ENCODE data around the gene WFDC9. TPM values are rescaled to one million over a fixed set of nuclear protein-coding genes. Genes with fewer than 3 reads are reported as not detected.
"Not testable (repeated sequence)": the region's sequence is repeated elsewhere in the genome, so short reads cannot be mapped to it uniquely, and the experiment has no call there.

WFDC9 gene
- total RNA-seq (not detected), polyA plus RNA-seq (ENCODE audit: insufficient read depth in 1 of 8, insufficient read length in 8 of 8, low replicate concordance in 1 of 8) (not detected)
- long read RNA-seq, donor 1: 0 reads
- long read RNA-seq, donor 2: 0 reads
- long read RNA-seq, donor 3: 0 reads
- long read RNA-seq, donor 4: 0 reads
- long read RNA-seq, donor 5: 0 reads
- long read RNA-seq, donor 6: 0 reads
- long read RNA-seq, donor 7: 0 reads
- long read RNA-seq, donor 8: 0 reads
- long read RNA-seq, donor 9: 0 reads
- long read RNA-seq, donor 10: 0 reads
- long read RNA-seq, donor 11: 0 reads

DNA sequence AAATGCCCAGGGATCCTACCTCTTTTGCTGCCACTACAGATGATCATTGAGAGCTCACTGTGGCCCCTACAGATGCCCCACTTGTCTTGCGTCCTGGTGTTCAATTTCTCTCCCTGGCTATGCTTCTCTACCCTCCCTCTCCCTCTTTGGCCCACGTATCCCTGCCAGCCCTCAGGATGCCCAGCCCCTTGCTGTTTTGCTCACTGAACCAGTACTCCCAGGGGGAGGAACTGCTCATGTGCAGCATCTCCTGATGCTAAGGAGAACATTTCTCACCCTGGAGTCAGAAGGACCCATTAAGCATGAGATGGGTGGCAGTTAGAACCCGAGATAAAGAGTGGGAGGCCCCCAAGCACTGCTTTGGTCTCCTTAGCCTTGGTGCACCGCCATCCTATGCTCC, at the start of gene WFDC9:
Gene WFDC9 (minus strand): TSS at position 101 of the 400 bp plus-strand sequence. CDS start 21,103 bp downstream, outside the sequence.
- no peak for DNase-seq
- Histone ChIP-seq H3K36me3 (ENCODE audit: control insufficient read depth, insufficient read depth, low read length) (no peaks in the 10 kb centered on the region), H3K4me3 (ENCODE audit: low read length) (no peak within 1 kb of the TSS), H3K9me3 (replicated peaks; ENCODE audit: control insufficient read depth, low read depth, low read length) (no peaks in the 10 kb centered on the region), H3K27ac (ENCODE audit: low read length) (no peak within 1 kb of the TSS), H3K4me1 (ENCODE audit: control insufficient read depth, insufficient read depth, low read length) (no peaks in the 10 kb centered on the region), H3K27me3 (ENCODE audit: control insufficient read depth, insufficient read depth, low read length) (no peaks in the 10 kb centered on the region)
- WGBS (ENCODE audit: insufficient coverage): 57% methylated on average over 2 of the region's 4 CpGs

DNA sequence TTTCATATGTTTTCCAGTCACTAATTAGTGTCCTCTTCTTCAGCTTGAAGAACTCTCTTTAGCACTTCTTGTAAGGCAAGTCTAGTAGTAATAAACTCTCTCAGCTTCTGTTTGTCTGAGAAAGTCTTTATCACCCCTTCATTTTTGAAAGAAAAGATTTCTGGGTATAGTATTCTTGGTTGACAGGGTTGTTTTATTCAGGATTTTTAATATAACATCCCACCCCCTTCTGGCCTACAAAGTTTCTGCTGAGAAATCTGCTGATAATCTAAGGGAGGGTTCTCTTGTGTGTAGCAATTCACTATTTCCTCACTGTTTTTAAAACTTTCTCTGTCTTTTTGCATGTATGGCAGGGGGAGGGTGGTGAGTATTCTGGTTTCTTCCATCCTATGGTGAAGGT, 48.6 kb upstream of the WFDC9 start:
- DNase-seq: no peak
- Histone ChIP-seq H3K9me3 (replicated peaks; ENCODE audit: control insufficient read depth, low read depth, low read length) (peaks cover 24% of the 10 kb centered on the region), H3K27me3 (ENCODE audit: control insufficient read depth, insufficient read depth, low read length) (no peaks in the 10 kb centered on the region), H3K4me3 (ENCODE audit: low read length) (no peak overlapping the region), H3K4me1 (ENCODE audit: control insufficient read depth, insufficient read depth, low read length) (no peaks in the 10 kb centered on the region), H3K36me3 (ENCODE audit: control insufficient read depth, insufficient read depth, low read length) (no peaks in the 10 kb centered on the region), H3K27ac (ENCODE audit: low read length) (no peak overlapping the region)

DNA sequence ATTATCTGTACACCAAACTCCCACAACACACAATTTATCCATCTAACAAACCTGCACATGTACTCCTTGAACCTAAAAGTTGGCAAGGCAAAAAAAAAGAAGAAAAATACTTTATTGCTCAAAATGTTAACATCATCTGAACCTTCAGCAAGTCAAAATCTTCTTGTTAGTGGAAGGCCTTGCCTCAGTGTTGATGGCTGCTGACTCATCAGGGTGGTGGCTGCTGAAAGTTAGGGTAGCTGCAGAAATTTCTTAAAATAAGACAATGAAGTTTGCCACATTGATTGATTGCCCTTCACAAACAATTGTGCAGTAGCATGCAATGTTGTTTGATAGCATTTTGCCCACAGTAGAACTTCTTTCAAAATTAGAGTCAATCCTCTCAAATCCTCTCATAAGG, 41.7 kb upstream of the WFDC9 start:
- Histone ChIP-seq H3K36me3 (ENCODE audit: control insufficient read depth, insufficient read depth, low read length) (no peaks in the 10 kb centered on the region), H3K27ac (ENCODE audit: low read length) (no peak overlapping the region), H3K9me3 (replicated peaks; ENCODE audit: control insufficient read depth, low read depth, low read length) (no peaks in the 10 kb centered on the region), H3K4me1 (ENCODE audit: control insufficient read depth, insufficient read depth, low read length) (no peaks in the 10 kb centered on the region), H3K27me3 (ENCODE audit: control insufficient read depth, insufficient read depth, low read length) (no peaks in the 10 kb centered on the region), H3K4me3 (ENCODE audit: low read length) (no peak overlapping the region)
- DNase-seq: no peak

DNA sequence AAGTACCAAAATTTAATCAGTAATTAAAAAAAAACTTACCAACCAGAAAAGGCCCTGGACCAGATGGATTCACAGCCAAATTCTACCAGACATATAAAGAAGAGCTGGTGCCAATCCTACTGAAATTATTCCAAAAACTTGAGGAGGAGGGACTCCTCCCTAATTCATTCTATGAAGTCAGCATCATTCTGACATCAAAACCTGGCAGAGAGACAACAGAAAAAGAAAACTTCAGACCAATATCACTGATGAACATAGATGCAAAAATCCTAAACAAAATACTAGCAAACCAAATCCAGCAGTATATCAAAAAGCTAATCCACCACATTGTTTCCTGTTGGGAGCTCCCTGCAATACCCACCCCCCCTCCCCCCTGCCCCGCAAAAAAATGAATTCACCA, 39.1 kb upstream of the WFDC9 start, which contains the start of gene WFDC11:
Gene WFDC11 (minus strand): TSS at position 101 of the 400 bp plus-strand sequence. CDS start 19,639 bp downstream, outside the sequence.
- no peak for DNase-seq
- Histone ChIP-seq H3K9me3 (replicated peaks; ENCODE audit: control insufficient read depth, low read depth, low read length) (no peaks in the 10 kb centered on the region), H3K36me3 (ENCODE audit: control insufficient read depth, insufficient read depth, low read length) (no peaks in the 10 kb centered on the region), H3K4me1 (ENCODE audit: control insufficient read depth, insufficient read depth, low read length) (no peaks in the 10 kb centered on the region), H3K27ac (ENCODE audit: low read length) (no peak within 1 kb of the TSS), H3K27me3 (ENCODE audit: control insufficient read depth, insufficient read depth, low read length) (no peaks in the 10 kb centered on the region), H3K4me3 (ENCODE audit: low read length) (no peak within 1 kb of the TSS)
- no CpG with 5 or more reads among the region's 1 CpG for WGBS (ENCODE audit: insufficient coverage)

DNA sequence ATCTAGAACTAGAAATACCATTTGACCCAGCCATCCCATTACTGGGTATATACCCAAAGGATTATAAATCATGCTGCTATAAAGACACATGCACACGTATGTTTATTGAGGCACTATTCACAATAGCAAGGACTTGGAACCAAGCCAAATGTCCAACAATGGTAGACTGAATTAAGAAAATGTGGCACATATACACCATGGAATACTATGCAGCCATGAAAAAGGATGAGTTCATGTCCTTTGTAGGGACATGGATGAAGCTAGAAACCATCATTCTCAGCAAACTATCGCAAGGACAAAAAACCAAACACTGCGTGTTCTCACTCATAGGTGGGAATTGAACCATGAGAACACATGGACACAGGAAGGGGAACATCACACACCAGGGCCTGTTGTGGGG, 26.0 kb upstream of the WFDC9 start:
- not testable (repeated sequence) for DNase-seq; H3K36me3 ChIP-seq (ENCODE audit: control insufficient read depth, insufficient read depth, low read length); H3K27me3 ChIP-seq (ENCODE audit: control insufficient read depth, insufficient read depth, low read length); H3K27ac ChIP-seq (ENCODE audit: low read length); H3K9me3 ChIP-seq (replicated peaks; ENCODE audit: control insufficient read depth, low read depth, low read length); H3K4me3 ChIP-seq (ENCODE audit: low read length); H3K4me1 ChIP-seq (ENCODE audit: control insufficient read depth, insufficient read depth, low read length)
- WGBS (ENCODE audit: insufficient coverage): no CpG with 5 or more reads among the region's 3 CpGs

DNA sequence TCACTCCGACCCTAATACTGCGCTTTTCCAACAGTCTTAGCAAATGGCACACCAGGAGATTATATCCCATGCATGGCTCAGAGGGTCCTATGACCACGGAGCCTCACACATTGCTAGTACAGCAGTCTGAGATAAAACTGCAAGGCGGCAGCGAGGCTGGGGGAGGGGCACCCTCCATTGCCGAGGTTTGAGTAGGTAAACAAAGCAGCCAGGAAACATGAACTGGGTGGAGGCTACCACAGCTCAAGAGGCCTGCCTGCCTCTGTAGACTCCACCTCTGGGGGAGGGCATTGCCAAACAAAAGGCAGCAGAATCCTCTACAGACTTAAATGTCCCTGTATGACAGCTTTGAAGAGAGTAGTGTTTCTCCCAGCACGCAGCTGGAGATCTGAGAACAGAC, 20.6 kb upstream of the WFDC9 start:
- H3K4me1 ChIP-seq (ENCODE audit: control insufficient read depth, insufficient read depth, low read length); DNase-seq; H3K4me3 ChIP-seq (ENCODE audit: low read length); H3K36me3 ChIP-seq (ENCODE audit: control insufficient read depth, insufficient read depth, low read length); H3K9me3 ChIP-seq (replicated peaks; ENCODE audit: control insufficient read depth, low read depth, low read length); H3K27me3 ChIP-seq (ENCODE audit: control insufficient read depth, insufficient read depth, low read length); H3K27ac ChIP-seq (ENCODE audit: low read length): not testable (repeated sequence)
- 93% methylated on average over 7 of the region's 7 CpGs for WGBS (ENCODE audit: insufficient coverage)

DNA sequence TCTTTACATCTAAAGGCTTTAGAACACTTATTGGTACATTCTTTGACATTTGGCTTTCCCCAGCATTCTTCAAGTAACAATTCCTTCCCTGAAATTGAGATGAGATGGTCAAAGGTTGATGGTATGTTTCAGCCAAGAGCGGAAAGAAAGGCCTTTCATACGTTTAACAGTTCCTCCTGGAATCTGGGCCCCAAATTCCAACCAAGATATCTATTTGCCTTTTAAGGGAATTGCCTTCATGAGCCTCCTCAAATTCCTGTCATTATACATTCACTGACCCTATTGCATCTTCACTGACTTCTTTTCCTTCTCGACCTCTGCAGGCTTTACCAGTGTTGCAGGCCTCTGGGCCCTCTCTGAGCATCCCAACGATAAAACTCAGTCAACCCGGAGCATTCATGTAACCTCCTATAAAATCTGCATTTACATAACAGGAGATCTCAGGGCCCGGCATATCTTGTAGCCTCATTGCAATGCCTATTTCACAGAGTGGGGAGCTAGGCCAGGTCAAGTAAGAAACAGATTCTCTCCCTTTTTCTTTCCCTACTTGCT, 18.3 kb upstream of the WFDC9 start:
- no peak for DNase-seq
- H3K9me3 ChIP-seq (replicated peaks; ENCODE audit: control insufficient read depth, low read depth, low read length): no peaks in the 10 kb centered on the region
- 78% methylated on average over 6 of the region's 6 CpGs for WGBS (ENCODE audit: insufficient coverage)
- no peaks in the 10 kb centered on the region for H3K4me1 ChIP-seq (ENCODE audit: control insufficient read depth, insufficient read depth, low read length)
- H3K27ac ChIP-seq (ENCODE audit: low read length): no peak overlapping the region
- no peaks in the 10 kb centered on the region for H3K27me3 ChIP-seq (ENCODE audit: control insufficient read depth, insufficient read depth, low read length)
- no peak overlapping the region for H3K4me3 ChIP-seq (ENCODE audit: low read length)
- no peaks in the 10 kb centered on the region for H3K36me3 ChIP-seq (ENCODE audit: control insufficient read depth, insufficient read depth, low read length)

DNA sequence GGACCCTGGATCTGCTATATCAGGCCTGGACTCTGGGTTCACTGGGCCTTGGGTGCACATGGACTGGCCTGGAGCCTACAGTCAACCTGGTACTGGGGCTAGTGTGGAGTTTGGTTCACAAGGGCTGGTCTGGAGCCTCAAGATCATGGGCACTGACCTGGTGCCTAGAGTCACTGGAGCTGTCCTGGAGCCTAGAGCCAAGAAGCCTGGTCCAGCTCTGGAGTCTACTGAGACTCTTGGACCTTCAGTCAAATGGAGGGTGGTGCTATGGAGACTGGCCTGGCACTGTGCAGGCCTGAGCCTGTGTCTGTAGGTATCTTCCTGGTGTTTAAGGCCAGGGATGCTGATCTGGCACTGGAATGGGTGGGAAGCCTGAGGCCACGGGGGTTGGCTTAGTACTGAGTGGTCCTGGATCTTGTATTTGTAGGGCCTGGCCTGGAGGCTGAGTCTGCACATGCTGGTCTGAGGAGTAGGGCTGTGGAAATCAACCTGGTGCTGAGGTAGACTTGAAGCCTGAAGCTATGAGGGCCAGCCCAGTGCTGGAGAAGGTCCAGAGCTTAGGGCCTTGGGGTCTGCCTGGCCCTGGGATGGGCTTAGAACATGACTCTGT, 16.5 kb upstream of the WFDC9 start:
- no peak overlapping the region for H3K27ac ChIP-seq (ENCODE audit: low read length)
- H3K36me3 ChIP-seq (ENCODE audit: control insufficient read depth, insufficient read depth, low read length): no peaks in the 10 kb centered on the region
- DNase-seq: no peak
- no peaks in the 10 kb centered on the region for H3K4me1 ChIP-seq (ENCODE audit: control insufficient read depth, insufficient read depth, low read length)
- no peak overlapping the region for H3K4me3 ChIP-seq (ENCODE audit: low read length)
- H3K27me3 ChIP-seq (ENCODE audit: control insufficient read depth, insufficient read depth, low read length): no peaks in the 10 kb centered on the region
- no peaks in the 10 kb centered on the region for H3K9me3 ChIP-seq (replicated peaks; ENCODE audit: control insufficient read depth, low read depth, low read length)
- WGBS (ENCODE audit: insufficient coverage): 50% methylated on average over 1 of the region's 1 CpG

DNA sequence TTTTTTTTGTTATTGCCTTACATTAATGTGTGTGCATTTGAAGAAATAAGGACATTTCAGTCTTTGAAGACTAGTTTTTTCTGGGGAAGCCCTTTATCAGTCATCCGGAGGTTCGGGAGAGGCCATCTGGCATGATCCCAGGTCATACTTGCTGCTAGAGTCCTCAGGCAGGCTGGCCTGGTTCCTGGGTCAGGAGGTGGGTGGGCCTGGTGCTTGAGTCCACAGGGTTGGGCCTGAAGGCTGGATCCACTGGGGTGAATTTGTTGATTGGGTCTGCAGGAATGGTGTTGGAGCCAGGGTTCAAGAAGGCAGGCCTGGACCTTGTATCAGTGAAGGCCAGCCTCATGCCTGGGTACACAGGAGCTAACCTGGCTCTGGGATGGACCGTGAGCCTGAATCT, 15.8 kb upstream of the WFDC9 start:
- H3K4me3 ChIP-seq (ENCODE audit: low read length): no peak overlapping the region
- H3K27me3 ChIP-seq (ENCODE audit: control insufficient read depth, insufficient read depth, low read length): no peaks in the 10 kb centered on the region
- H3K27ac ChIP-seq (ENCODE audit: low read length): no peak overlapping the region
- H3K4me1 ChIP-seq (ENCODE audit: control insufficient read depth, insufficient read depth, low read length): no peaks in the 10 kb centered on the region
- WGBS (ENCODE audit: insufficient coverage): 89% methylated on average over 3 of the region's 3 CpGs
- no peaks in the 10 kb centered on the region for H3K9me3 ChIP-seq (replicated peaks; ENCODE audit: control insufficient read depth, low read depth, low read length)
- no peak for DNase-seq
- H3K36me3 ChIP-seq (ENCODE audit: control insufficient read depth, insufficient read depth, low read length): no peaks in the 10 kb centered on the region

DNA sequence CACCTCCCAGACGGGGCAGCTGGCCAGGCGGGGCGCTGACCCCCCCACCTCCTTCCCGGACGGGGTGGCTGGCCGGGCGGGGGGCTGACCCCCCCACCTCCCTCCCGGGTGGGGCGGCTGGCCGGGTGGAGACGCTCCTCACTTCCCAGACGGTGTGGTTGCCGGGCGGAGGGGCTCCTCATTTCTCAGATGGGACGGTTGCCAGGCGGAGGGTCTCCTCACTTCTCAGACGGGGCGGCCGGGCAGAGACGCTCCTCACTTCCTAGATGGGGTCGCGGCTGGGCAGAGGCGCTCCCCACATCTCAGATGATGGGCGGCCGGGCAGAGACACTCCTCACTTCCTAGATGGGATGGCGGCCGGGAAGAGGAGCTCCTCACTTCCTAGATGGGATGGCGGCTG, 14.8 kb upstream of the WFDC9 start:
- H3K9me3 ChIP-seq (replicated peaks; ENCODE audit: control insufficient read depth, low read depth, low read length); H3K4me1 ChIP-seq (ENCODE audit: control insufficient read depth, insufficient read depth, low read length); H3K27me3 ChIP-seq (ENCODE audit: control insufficient read depth, insufficient read depth, low read length); H3K4me3 ChIP-seq (ENCODE audit: low read length); H3K27ac ChIP-seq (ENCODE audit: low read length); H3K36me3 ChIP-seq (ENCODE audit: control insufficient read depth, insufficient read depth, low read length); DNase-seq: not testable (repeated sequence)
- WGBS (ENCODE audit: insufficient coverage): 100% methylated on average over 1 of the region's 28 CpGs
